HEK293 (cell line): ENCODE measurements around the gene ARNT2.

ENCODE experiments used
- CTCF ChIA-PET: fragments of 350-600 bp; formaldehyde crosslinking; extraction: SDS; loops from one replicate; lab custom pipeline; 2021; ENCODE audit warnings: antibody characterized with exemption; lab: Yijun Ruan, JAX
- POLR2A ChIA-PET: fragments of 300-600 bp; formaldehyde crosslinking; extraction: SDS; loops from one replicate; lab custom pipeline; 2020; ENCODE audit warnings: antibody characterized with exemption, inconsistent platforms; lab: Yijun Ruan, JAX
- H3K27ac ChIP-seq: fragments of 200-500 bp; sonication (Bioruptor generic); 2 replicates; pipeline ENCODE4 v1.5.1; 2014; ENCODE audit warnings: low read depth, low read length, control low read depth, inconsistent platforms; ENCODE audit errors: extremely low read depth
- H3K36me3 ChIP-seq, 2 experiments: fragments of 200-500 bp in 1 of 2; sonication (Bioruptor generic) in 1 of 2; 1 replicate in 1 of 2; 2 replicates in 1 of 2; pipeline ENCODE4 v1.5.1; 2014 to 2017; ENCODE audit warnings: inconsistent platforms in 2 of 2, low read length in 2 of 2; ENCODE audit not compliant: control insufficient read depth in 2 of 2, insufficient read depth in 1 of 2
- H3K4me1 ChIP-seq: fragments of 200-500 bp; sonication (Bioruptor generic); 2 replicates; pipeline ENCODE4 v1.5.1; 2014; ENCODE audit warnings: mild to moderate bottlenecking, low read length, inconsistent platforms; ENCODE audit not compliant: control insufficient read depth, insufficient read depth
- H3K4me3 ChIP-seq: 2 replicates; pipeline ENCODE4 v1.5.1; 2011; ENCODE audit warnings: low read depth, mild to moderate bottlenecking, control low read depth, low read length, moderate library complexity
- H3K9me3 ChIP-seq: fragments of 200-500 bp; sonication (Bioruptor generic); 2 replicates; pipeline ENCODE4 v1.5.1; 2014; ENCODE audit warnings: low read depth, low read length, inconsistent platforms; ENCODE audit not compliant: control insufficient read depth, insufficient read depth
- GLIS2 ChIP-seq: fragments of 450-650 bp; formaldehyde crosslinking; IDR thresholded peaks from 2 replicates; pipeline ENCODE4 v1.5.1; 2016; ENCODE audit warnings: missing biosample characterization, missing genetic modification characterization
- KLF17 ChIP-seq: fragments of 450-650 bp; formaldehyde crosslinking; IDR thresholded peaks from 2 replicates; pipeline ENCODE4 v1.5.1; 2016; ENCODE audit warnings: missing biosample characterization, missing genetic modification characterization
- REPIN1 ChIP-seq: fragments of 450-650 bp; formaldehyde crosslinking; IDR thresholded peaks from 2 replicates; pipeline ENCODE4 v1.5.1; 2017; ENCODE audit warnings: missing biosample characterization, missing genetic modification characterization, low read depth
- SP2 ChIP-seq: fragments of 450-650 bp; formaldehyde crosslinking; IDR thresholded peaks from 2 replicates; pipeline ENCODE4 v1.5.1; 2016; ENCODE audit warnings: missing biosample characterization, missing genetic modification characterization
- SP7 ChIP-seq: fragments of 450-650 bp; formaldehyde crosslinking; IDR thresholded peaks from 2 replicates; pipeline ENCODE4 v1.5.1; 2016; ENCODE audit warnings: missing biosample characterization, missing genetic modification characterization
- YY2 ChIP-seq: fragments of 450-650 bp; formaldehyde crosslinking; IDR thresholded peaks from 2 replicates; pipeline ENCODE4 v1.5.1; 2016; ENCODE audit warnings: missing biosample characterization, missing genetic modification characterization
- ZBTB21 ChIP-seq: fragments of 450-650 bp; formaldehyde crosslinking; IDR thresholded peaks from 2 replicates; pipeline ENCODE4 v1.5.1; 2017; ENCODE audit warnings: missing biosample characterization, missing genetic modification characterization
- ZBTB48 ChIP-seq: fragments of 450-650 bp; formaldehyde crosslinking; IDR thresholded peaks from 2 replicates; pipeline ENCODE4 v1.5.1; 2016; ENCODE audit warnings: missing biosample characterization, missing genetic modification characterization
- ZFHX2 ChIP-seq: fragments of 450-650 bp; formaldehyde crosslinking; conservative IDR thresholded peaks from 2 replicates; pipeline ENCODE4 v1.5.1; 2016; ENCODE audit warnings: missing biosample characterization, missing genetic modification characterization
- ZFP37 ChIP-seq: fragments of 450-650 bp; formaldehyde crosslinking; IDR thresholded peaks from 2 replicates; pipeline ENCODE4 v1.5.1; 2016; ENCODE audit warnings: missing biosample characterization, missing genetic modification characterization
- ZNF114 ChIP-seq: fragments of 450-650 bp; formaldehyde crosslinking; IDR thresholded peaks from 2 replicates; pipeline ENCODE4 v1.5.0; 2017; ENCODE audit warnings: missing biosample characterization, missing genetic modification characterization
- ZNF37A ChIP-seq: fragments of 450-650 bp; IDR thresholded peaks from 2 replicates; pipeline ENCODE4 v1.5.1; 2018; ENCODE audit warnings: missing biosample characterization, missing genetic modification characterization
- ZNF416 ChIP-seq: fragments of 450-650 bp; formaldehyde crosslinking; IDR thresholded peaks from 2 replicates; pipeline ENCODE4 v1.5.1; 2016; ENCODE audit warnings: missing biosample characterization, missing genetic modification characterization
- ZNF514 ChIP-seq: fragments of 450-650 bp; formaldehyde crosslinking; IDR thresholded peaks from 2 replicates; pipeline ENCODE4 v1.5.1; 2016; ENCODE audit warnings: missing biosample characterization, missing genetic modification characterization
- ZNF571 ChIP-seq: fragments of 450-650 bp; formaldehyde crosslinking; IDR thresholded peaks from 2 replicates; pipeline ENCODE4 v1.5.0; 2017; ENCODE audit warnings: missing biosample characterization, missing genetic modification characterization
- ZNF658 ChIP-seq: fragments of 450-650 bp; formaldehyde crosslinking; IDR thresholded peaks from 2 replicates; pipeline ENCODE4; 2016; ENCODE audit warnings: missing biosample characterization, missing genetic modification characterization
- ZNF660 ChIP-seq: fragments of 450-650 bp; IDR thresholded peaks from 2 replicates; pipeline ENCODE4 v1.5.1; 2018; ENCODE audit warnings: missing biosample characterization, mild to moderate bottlenecking, missing genetic modification characterization
- ZNF76 ChIP-seq: fragments of 450-650 bp; formaldehyde crosslinking; IDR thresholded peaks from 2 replicates; pipeline ENCODE4; 2016; ENCODE audit warnings: low read depth, missing biosample characterization, missing genetic modification characterization, borderline replicate concordance
- ZNF768 ChIP-seq: fragments of 450-650 bp; formaldehyde crosslinking; IDR thresholded peaks from 2 replicates; pipeline ENCODE4 v1.5.1; 2018; ENCODE audit warnings: missing biosample characterization, mild to moderate bottlenecking, missing genetic modification characterization
- ZNF792 ChIP-seq: fragments of 450-650 bp; formaldehyde crosslinking; IDR thresholded peaks from 2 replicates; pipeline ENCODE4 v1.5.1; 2016; ENCODE audit warnings: missing biosample characterization, missing genetic modification characterization
- ZSCAN23 ChIP-seq: fragments of 450-650 bp; formaldehyde crosslinking; IDR thresholded peaks from 2 replicates; pipeline ENCODE4 v1.5.1; 2016; ENCODE audit warnings: missing biosample characterization, missing genetic modification characterization
- ZSCAN30 ChIP-seq: fragments of 450-650 bp; IDR thresholded peaks from 2 replicates; pipeline ENCODE4 v1.5.1; 2018; ENCODE audit warnings: missing biosample characterization, mild to moderate bottlenecking, missing genetic modification characterization, moderate library complexity
- TF ChIP-seq, protein P1 (sequence below): fragments of 450-650 bp; formaldehyde crosslinking; IDR thresholded peaks from 2 replicates; pipeline ENCODE4 v1.5.1; 2016; ENCODE audit warnings: missing biosample characterization, missing genetic modification characterization
- TF ChIP-seq, protein P2 (sequence below): fragments of 450-650 bp; formaldehyde crosslinking; IDR thresholded peaks from 2 replicates; pipeline ENCODE4 v1.5.0; 2017; ENCODE audit warnings: missing biosample characterization, missing genetic modification characterization, borderline replicate concordance
- TF ChIP-seq, protein P3 (sequence below): fragments of 450-650 bp; formaldehyde crosslinking; IDR thresholded peaks from 2 replicates; pipeline ENCODE4 v1.5.1; 2017; ENCODE audit warnings: missing biosample characterization, mild to moderate bottlenecking, missing genetic modification characterization, moderate library complexity
- TF ChIP-seq, protein P4 (sequence below): fragments of 450-650 bp; formaldehyde crosslinking; IDR thresholded peaks from 2 replicates; pipeline ENCODE4 v1.5.1; 2016; ENCODE audit warnings: missing biosample characterization, missing genetic modification characterization

Gene ARNT2

DNA sequence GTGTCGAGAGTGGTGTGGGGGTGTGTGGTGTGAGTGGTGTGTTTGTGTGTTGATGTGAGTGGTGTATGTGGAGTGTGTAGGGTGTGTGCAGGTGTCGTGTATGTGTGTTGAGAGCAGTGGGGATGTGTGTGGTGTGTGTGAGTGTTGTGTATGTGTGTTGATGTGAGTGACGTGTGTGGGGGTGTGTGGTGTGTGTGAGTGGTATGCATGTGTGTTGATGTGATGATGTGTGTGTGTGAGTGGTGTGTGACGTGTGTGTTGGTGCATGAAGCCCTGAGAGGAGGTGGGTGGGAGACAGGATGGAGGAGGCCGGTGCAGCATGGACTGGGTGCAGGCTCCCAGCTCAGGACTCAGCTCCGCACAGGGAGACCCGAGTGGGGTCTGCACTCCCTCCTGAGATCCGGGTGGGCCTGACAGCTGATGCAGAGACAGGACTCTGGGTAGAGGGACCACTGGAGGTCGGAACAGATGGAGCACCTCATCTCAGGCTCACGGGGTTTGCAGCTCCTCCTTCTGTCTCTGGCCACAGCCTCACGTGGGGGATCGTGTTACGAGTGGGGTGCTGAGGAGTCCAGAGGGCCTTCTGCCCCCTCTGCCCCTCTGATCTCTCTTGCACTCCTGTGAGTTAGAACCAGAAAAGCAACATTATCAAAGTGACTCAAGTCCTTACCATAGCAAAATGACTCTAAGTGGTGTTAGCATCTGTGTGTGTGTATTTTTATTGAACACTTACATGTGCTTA is 41.3 kb downstream of the ARNT2 start:
- H3K36me3 ChIP-seq = no peaks in the 10 kb centered on the region; a peak in 1 of 3 replicates
- H3K4me3 ChIP-seq = no peak overlapping the region
- no peaks in the 10 kb centered on the region for H3K4me1 ChIP-seq
- POLR2A ChIA-PET = no interaction called here
- CTCF ChIA-PET = interaction anchor here (0.6 to 2.6 kb wide), 4 partner anchors 11 to 532 kb away, joined by 3 to 15 read pairs (median 4); no protein-coding TSS in a partner anchor
- H3K27ac ChIP-seq = no peak overlapping the region
- H3K9me3 ChIP-seq = no peaks in the 10 kb centered on the region
- TF ChIP-seq, protein P1, sequence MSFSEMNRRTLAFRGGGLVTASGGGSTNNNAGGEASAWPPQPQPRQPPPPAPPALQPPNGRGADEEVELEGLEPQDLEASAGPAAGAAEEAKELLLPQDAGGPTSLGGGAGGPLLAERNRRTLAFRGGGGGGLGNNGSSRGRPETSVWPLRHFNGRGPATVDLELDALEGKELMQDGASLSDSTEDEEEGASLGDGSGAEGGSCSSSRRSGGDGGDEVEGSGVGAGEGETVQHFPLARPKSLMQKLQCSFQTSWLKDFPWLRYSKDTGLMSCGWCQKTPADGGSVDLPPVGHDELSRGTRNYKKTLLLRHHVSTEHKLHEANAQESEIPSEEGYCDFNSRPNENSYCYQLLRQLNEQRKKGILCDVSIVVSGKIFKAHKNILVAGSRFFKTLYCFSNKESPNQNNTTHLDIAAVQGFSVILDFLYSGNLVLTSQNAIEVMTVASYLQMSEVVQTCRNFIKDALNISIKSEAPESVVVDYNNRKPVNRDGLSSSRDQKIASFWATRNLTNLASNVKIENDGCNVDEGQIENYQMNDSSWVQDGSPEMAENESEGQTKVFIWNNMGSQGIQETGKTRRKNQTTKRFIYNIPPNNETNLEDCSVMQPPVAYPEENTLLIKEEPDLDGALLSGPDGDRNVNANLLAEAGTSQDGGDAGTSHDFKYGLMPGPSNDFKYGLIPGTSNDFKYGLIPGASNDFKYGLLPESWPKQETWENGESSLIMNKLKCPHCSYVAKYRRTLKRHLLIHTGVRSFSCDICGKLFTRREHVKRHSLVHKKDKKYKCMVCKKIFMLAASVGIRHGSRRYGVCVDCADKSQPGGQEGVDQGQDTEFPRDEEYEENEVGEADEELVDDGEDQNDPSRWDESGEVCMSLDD (tag by site-specific recombination) = no peak
- TF ChIP-seq, protein P2, sequence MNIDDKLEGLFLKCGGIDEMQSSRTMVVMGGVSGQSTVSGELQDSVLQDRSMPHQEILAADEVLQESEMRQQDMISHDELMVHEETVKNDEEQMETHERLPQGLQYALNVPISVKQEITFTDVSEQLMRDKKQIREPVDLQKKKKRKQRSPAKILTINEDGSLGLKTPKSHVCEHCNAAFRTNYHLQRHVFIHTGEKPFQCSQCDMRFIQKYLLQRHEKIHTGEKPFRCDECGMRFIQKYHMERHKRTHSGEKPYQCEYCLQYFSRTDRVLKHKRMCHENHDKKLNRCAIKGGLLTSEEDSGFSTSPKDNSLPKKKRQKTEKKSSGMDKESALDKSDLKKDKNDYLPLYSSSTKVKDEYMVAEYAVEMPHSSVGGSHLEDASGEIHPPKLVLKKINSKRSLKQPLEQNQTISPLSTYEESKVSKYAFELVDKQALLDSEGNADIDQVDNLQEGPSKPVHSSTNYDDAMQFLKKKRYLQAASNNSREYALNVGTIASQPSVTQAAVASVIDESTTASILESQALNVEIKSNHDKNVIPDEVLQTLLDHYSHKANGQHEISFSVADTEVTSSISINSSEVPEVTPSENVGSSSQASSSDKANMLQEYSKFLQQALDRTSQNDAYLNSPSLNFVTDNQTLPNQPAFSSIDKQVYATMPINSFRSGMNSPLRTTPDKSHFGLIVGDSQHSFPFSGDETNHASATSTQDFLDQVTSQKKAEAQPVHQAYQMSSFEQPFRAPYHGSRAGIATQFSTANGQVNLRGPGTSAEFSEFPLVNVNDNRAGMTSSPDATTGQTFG (tag by site-specific recombination) = peak; percentile 13; the same call in 1 of the 2 replicates
- no peak for TF ChIP-seq YY2 (tag by site-specific recombination)
- TF ChIP-seq ZNF76 (tag by site-specific recombination) = no peak
- no peak for TF ChIP-seq REPIN1 (tag by site-specific recombination)
- TF ChIP-seq SP7 (tag by site-specific recombination) = no peak
- TF ChIP-seq ZBTB21 (tag by site-specific recombination) = no peak
- peak; percentile 38; the same call in 1 of the 2 replicates for TF ChIP-seq ZBTB48 (tag by site-specific recombination)
- TF ChIP-seq ZNF416 (tag by site-specific recombination) = no peak
- TF ChIP-seq ZSCAN30 (tag by site-specific recombination) = no peak
- TF ChIP-seq, protein P3, sequence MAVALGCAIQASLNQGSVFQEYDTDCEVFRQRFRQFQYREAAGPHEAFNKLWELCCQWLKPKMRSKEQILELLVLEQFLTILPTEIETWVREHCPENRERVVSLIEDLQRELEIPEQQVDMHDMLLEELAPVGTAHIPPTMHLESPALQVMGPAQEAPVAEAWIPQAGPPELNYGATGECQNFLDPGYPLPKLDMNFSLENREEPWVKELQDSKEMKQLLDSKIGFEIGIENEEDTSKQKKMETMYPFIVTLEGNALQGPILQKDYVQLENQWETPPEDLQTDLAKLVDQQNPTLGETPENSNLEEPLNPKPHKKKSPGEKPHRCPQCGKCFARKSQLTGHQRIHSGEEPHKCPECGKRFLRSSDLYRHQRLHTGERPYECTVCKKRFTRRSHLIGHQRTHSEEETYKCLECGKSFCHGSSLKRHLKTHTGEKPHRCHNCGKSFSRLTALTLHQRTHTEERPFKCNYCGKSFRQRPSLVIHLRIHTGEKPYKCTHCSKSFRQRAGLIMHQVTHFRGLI (tag by site-specific recombination) = no peak
- TF ChIP-seq, protein P4, sequence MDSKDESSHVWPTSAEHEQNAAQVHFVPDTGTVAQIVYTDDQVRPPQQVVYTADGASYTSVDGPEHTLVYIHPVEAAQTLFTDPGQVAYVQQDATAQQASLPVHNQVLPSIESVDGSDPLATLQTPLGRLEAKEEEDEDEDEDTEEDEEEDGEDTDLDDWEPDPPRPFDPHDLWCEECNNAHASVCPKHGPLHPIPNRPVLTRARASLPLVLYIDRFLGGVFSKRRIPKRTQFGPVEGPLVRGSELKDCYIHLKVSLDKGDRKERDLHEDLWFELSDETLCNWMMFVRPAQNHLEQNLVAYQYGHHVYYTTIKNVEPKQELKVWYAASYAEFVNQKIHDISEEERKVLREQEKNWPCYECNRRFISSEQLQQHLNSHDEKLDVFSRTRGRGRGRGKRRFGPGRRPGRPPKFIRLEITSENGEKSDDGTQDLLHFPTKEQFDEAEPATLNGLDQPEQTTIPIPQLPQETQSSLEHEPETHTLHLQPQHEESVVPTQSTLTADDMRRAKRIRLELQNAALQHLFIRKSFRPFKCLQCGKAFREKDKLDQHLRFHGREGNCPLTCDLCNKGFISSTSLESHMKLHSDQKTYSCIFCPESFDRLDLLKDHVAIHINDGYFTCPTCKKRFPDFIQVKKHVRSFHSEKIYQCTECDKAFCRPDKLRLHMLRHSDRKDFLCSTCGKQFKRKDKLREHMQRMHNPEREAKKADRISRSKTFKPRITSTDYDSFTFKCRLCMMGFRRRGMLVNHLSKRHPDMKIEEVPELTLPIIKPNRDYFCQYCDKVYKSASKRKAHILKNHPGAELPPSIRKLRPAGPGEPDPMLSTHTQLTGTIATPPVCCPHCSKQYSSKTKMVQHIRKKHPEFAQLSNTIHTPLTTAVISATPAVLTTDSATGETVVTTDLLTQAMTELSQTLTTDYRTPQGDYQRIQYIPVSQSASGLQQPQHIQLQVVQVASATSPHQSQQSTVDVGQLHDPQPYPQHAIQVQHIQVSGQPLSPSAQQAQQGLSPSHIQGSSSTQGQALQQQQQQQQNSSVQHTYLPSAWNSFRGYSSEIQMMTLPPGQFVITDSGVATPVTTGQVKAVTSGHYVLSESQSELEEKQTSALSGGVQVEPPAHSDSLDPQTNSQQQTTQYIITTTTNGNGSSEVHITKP (tag by site-specific recombination) = no peak
- no peak for TF ChIP-seq ZNF114 (tag by site-specific recombination)
- no peak for TF ChIP-seq ZNF792 (tag by site-specific recombination)
- TF ChIP-seq SP2 (tag by site-specific recombination) = no peak
- no peak for TF ChIP-seq KLF17 (tag by site-specific recombination)
- no peak for TF ChIP-seq ZNF37A (tag by site-specific recombination)
- no peak for TF ChIP-seq ZSCAN23 (tag by site-specific recombination)
- TF ChIP-seq ZNF660 (tag by site-specific recombination) = no peak
- no peak for TF ChIP-seq ZFP37
- TF ChIP-seq GLIS2 (tag by site-specific recombination) = no peak
- no peak for TF ChIP-seq ZNF768 (tag by site-specific recombination)
- peak; percentile 70 for TF ChIP-seq ZFHX2 (tag by site-specific recombination)
- no peak for TF ChIP-seq ZNF658 (tag by site-specific recombination)
- TF ChIP-seq ZNF571 (tag by site-specific recombination) = 0 out of 2 replicates have a peak, but pooled peaks have one; percentile 1
- no peak for TF ChIP-seq ZNF514
